ENCODE measurements around the gene CPLANE2.

DNA sequence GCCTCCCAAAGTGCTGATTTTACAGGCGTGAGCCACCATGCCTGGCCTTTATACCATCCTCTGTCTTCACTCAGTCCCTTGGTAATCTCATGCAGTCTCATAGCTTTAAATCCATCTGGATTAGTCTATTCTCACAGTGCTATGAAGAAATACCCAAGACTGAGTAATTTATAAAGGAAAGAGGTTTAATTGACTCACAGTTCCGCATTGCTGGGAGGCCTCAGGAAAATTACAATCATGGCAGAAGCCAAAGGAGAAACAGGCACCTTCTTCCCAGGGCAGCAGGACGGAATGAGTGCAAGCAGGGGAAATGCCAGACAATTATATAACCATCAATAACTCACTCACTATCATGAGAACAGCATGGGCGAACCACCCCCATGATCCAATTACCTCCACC is 49.1 kb upstream of the CPLANE2 start:
- no peak for TF ChIP-seq NFIC (IDR thresholded peaks at IDR 0.05)
- no peak for TF ChIP-seq EP300 (IDR thresholded peaks at IDR 0.05; ENCODE audit: borderline replicate concordance)
- TF ChIP-seq TEAD4 (IDR thresholded peaks at IDR 0.05), result no peak
- no peak for TF ChIP-seq RAD21 (IDR thresholded peaks at IDR 0.05; ENCODE audit: low read depth)
- TF ChIP-seq, protein P1, sequence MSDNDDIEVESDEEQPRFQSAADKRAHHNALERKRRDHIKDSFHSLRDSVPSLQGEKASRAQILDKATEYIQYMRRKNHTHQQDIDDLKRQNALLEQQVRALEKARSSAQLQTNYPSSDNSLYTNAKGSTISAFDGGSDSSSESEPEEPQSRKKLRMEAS (IDR thresholded peaks at IDR 0.05), result no peak
- no peak for TF ChIP-seq REST (IDR thresholded peaks at IDR 0.05; ENCODE audit: low read depth)
- TF ChIP-seq CREB1 (IDR thresholded peaks at IDR 0.05; ENCODE audit: low read depth), result no peak
- no peak for TF ChIP-seq YY1 (IDR thresholded peaks at IDR 0.05; ENCODE audit: low read depth)
- no peak for TF ChIP-seq TCF12 (IDR thresholded peaks at IDR 0.05; ENCODE audit: low read depth)
- TF ChIP-seq FOXM1 (IDR thresholded peaks at IDR 0.05; ENCODE audit: borderline replicate concordance, low read depth), result no peak
- TF ChIP-seq TAF1 (IDR thresholded peaks at IDR 0.05; ENCODE audit: low read depth), result no peak
- TF ChIP-seq USF1 (IDR thresholded peaks at IDR 0.05), result no peak
- no peak for TF ChIP-seq EGR1 (IDR thresholded peaks at IDR 0.05)
- TF ChIP-seq ZBTB7A (IDR thresholded peaks at IDR 0.05; ENCODE audit: low read depth), result no peak

Data from Ishikawa (cell line).